Type B pancreatic cell (in vitro differentiated cells): ENCODE results near the gene SLC14A1. TPM values are rescaled to one million over a fixed set of nuclear protein-coding genes. Genes with fewer than 3 reads are reported as not detected.
A peak's percentile ranks its signal among the peaks of the same experiment; 100 is the strongest.

Experiments
- DNase-seq: peaks from one replicate; pipeline ENCODE4 v3.0.0; 2021; ENCODE audit warnings: mixed read lengths; ENCODE audit not compliant: unreplicated experiment; ENCODE audit errors: extremely low spot score
- H3K27ac Mint-ChIP-seq: 2 replicates; pipeline ENCODE4 v1.8.0; 2021; ENCODE audit warnings: mild to moderate bottlenecking, mixed read lengths
- H3K27me3 Mint-ChIP-seq: 2 replicates; pipeline ENCODE4 v1.8.0; 2021; ENCODE audit warnings: mixed read lengths
- H3K36me3 Mint-ChIP-seq: 2 replicates; pipeline ENCODE4 v1.8.0; 2021; ENCODE audit warnings: mixed read lengths
- H3K4me1 Mint-ChIP-seq: one replicate; pipeline ENCODE4 v1.8.0; 2021; ENCODE audit warnings: mixed read lengths; ENCODE audit not compliant: unreplicated experiment
- H3K4me3 Mint-ChIP-seq: 2 replicates; pipeline ENCODE4 v1.8.0; 2021; ENCODE audit warnings: mild to moderate bottlenecking, mixed read lengths
- H3K9me3 Mint-ChIP-seq: 2 replicates; pipeline ENCODE4 v1.8.0; 2021; ENCODE audit warnings: mixed read lengths
- CTCF ChIP-seq: fragments of 200-600 bp; sonication (generic); conservative IDR thresholded peaks from 2 replicates; pipeline ENCODE4 v1.5.0; 2021; ENCODE audit warnings: antibody characterized with exemption, mild to moderate bottlenecking
- total RNA-seq: library from RNA; stranded (reverse); gene quantifications from 2 replicates; pipeline ENCODE4 v1.2.1, GENCODE V29; 2021; ENCODE audit warnings: low replicate concordance

Gene SLC14A1
- total RNA-seq, 1 donor from 2014 or later: 2.4 TPM

- H3K4me3 Mint-ChIP-seq: peak overlapping the region; percentile 86
Measured at GRCh38 chr18:45775743-45776142, 51.8 kb downstream of the SLC14A1 start.

GRCh38 chr18:45777393-45777792 lies 53.4 kb downstream of the SLC14A1 start:
- no peaks in the 10 kb centered on the region for H3K36me3 Mint-ChIP-seq
- no peaks in the 10 kb centered on the region for H3K9me3 Mint-ChIP-seq
- H3K4me3 Mint-ChIP-seq: no peak overlapping the region
- no peaks in the 10 kb centered on the region for H3K4me1 Mint-ChIP-seq
- no peak for TF ChIP-seq CTCF
- no peak for DNase-seq
- peaks cover 23% of the 10 kb centered on the region for H3K27me3 Mint-ChIP-seq
- no peak overlapping the region for H3K27ac Mint-ChIP-seq

More at GRCh38 chr18:45775743-45776142, 51.8 kb downstream of the SLC14A1 start:
- DNase-seq: no peak
- Mint-ChIP-seq H3K4me1 (no peaks in the 10 kb centered on the region), H3K27me3 (peaks cover 29% of the 10 kb centered on the region), H3K36me3 (no peaks in the 10 kb centered on the region), H3K9me3 (no peaks in the 10 kb centered on the region), H3K27ac (no peak overlapping the region)
- TF ChIP-seq CTCF: no peak

- no peaks in the 10 kb centered on the region for H3K9me3 Mint-ChIP-seq
- H3K4me3 Mint-ChIP-seq: no peak overlapping the region
- no peak for DNase-seq
- no peaks in the 10 kb centered on the region for H3K36me3 Mint-ChIP-seq
- peaks cover 4% of the 10 kb centered on the region for H3K27me3 Mint-ChIP-seq
- no peak overlapping the region for H3K27ac Mint-ChIP-seq
- H3K4me1 Mint-ChIP-seq: peaks cover 6% of the 10 kb centered on the region
- TF ChIP-seq CTCF: no peak
Measured at GRCh38 chr18:45780568-45780967, 56.6 kb downstream of the SLC14A1 start.

GRCh38 chr18:45782662-45783061 lies 58.7 kb downstream of the SLC14A1 start:
- H3K27ac Mint-ChIP-seq: no peak overlapping the region
- H3K4me3 Mint-ChIP-seq: no peak overlapping the region
- no peaks in the 10 kb centered on the region for H3K9me3 Mint-ChIP-seq
- H3K4me1 Mint-ChIP-seq: peaks cover 6% of the 10 kb centered on the region
- no peaks in the 10 kb centered on the region for H3K36me3 Mint-ChIP-seq
- no peaks in the 10 kb centered on the region for H3K27me3 Mint-ChIP-seq
- DNase-seq: no peak
- no peak for TF ChIP-seq CTCF

DNA sequence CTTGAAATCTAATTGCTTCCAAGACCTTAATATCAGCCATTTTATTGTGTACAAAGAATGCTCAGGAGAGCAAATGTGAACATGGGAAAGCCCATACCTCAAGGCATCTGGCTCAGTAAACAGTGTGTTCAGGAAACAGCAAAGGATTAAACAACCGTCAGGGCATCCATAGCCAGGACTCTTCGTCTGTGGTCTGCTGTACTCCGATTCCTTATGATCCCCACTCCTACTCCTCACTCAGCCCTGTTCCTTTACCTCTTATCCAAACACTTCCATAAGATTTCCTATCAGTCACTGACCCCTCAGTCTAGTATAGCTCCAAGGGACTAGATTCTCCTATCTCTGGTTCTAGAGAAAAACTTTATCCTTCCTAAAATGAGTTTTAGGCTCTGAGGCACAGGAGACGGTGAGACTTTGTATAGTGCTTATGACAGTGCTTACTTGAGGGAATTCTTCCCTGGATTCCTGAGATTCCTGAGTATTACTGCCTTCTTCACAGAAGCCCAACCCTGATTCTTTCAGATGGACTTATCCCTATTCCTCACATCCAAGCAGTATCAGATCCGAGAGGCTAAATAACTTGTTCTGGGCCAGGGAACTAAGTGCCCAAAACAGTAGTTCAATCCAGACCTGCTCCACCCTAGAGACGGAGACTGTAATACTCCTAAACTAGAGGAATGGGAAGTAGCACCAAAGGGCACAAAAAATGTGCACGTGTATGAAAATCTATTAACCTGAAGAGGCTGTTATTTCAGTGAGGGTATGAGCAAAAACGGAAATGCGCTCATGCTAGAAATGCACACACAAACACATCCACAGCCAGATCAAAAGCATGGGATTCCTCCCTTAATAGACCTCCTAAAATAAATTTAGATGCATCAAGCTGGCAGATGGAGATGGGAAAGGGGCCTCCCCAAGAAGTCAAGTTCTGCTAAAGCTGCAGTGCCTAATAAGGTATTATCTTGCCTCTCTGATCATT lies 59.4 kb downstream of the SLC14A1 start:
- no peak for TF ChIP-seq CTCF
- no peak for DNase-seq
- no peak overlapping the region for H3K27ac Mint-ChIP-seq
- no peak overlapping the region for H3K4me3 Mint-ChIP-seq
- H3K27me3 Mint-ChIP-seq: no peaks in the 10 kb centered on the region
- no peaks in the 10 kb centered on the region for H3K9me3 Mint-ChIP-seq
- H3K36me3 Mint-ChIP-seq: no peaks in the 10 kb centered on the region
- H3K4me1 Mint-ChIP-seq: peaks cover 6% of the 10 kb centered on the region
